ENCODE measurements around the gene SLC46A2. TPM values are rescaled to one million over a fixed set of nuclear protein-coding genes. Genes with fewer than 3 reads are reported as not detected.

The SLC46A2 gene
- total and polyA plus RNA-seq, 2 of the 13 experiments (the other 11 are each of a cell fraction or from before 2014, with no cell fraction given): not detected

DNA sequence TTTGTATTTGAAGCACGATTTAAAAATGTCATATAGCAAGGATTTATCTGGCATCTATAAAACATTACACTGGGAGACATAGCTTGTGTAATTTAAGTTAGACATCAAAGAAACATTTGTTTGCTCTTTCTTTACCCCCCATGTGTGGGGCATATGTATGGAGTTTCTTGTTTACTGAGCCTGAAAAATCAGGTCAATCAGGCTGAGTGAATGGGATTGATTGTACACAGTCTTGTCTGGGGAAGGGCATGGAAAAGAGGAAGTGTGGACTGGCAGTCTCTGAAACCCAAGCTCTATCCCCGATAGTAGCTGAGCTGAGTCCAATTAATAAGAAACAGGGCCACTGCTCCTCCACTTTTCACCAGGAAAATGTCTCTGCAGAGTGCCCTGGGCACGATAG is 49.4 kb downstream of the SLC46A2 start (continued):
- TF ChIP-seq, protein P1, sequence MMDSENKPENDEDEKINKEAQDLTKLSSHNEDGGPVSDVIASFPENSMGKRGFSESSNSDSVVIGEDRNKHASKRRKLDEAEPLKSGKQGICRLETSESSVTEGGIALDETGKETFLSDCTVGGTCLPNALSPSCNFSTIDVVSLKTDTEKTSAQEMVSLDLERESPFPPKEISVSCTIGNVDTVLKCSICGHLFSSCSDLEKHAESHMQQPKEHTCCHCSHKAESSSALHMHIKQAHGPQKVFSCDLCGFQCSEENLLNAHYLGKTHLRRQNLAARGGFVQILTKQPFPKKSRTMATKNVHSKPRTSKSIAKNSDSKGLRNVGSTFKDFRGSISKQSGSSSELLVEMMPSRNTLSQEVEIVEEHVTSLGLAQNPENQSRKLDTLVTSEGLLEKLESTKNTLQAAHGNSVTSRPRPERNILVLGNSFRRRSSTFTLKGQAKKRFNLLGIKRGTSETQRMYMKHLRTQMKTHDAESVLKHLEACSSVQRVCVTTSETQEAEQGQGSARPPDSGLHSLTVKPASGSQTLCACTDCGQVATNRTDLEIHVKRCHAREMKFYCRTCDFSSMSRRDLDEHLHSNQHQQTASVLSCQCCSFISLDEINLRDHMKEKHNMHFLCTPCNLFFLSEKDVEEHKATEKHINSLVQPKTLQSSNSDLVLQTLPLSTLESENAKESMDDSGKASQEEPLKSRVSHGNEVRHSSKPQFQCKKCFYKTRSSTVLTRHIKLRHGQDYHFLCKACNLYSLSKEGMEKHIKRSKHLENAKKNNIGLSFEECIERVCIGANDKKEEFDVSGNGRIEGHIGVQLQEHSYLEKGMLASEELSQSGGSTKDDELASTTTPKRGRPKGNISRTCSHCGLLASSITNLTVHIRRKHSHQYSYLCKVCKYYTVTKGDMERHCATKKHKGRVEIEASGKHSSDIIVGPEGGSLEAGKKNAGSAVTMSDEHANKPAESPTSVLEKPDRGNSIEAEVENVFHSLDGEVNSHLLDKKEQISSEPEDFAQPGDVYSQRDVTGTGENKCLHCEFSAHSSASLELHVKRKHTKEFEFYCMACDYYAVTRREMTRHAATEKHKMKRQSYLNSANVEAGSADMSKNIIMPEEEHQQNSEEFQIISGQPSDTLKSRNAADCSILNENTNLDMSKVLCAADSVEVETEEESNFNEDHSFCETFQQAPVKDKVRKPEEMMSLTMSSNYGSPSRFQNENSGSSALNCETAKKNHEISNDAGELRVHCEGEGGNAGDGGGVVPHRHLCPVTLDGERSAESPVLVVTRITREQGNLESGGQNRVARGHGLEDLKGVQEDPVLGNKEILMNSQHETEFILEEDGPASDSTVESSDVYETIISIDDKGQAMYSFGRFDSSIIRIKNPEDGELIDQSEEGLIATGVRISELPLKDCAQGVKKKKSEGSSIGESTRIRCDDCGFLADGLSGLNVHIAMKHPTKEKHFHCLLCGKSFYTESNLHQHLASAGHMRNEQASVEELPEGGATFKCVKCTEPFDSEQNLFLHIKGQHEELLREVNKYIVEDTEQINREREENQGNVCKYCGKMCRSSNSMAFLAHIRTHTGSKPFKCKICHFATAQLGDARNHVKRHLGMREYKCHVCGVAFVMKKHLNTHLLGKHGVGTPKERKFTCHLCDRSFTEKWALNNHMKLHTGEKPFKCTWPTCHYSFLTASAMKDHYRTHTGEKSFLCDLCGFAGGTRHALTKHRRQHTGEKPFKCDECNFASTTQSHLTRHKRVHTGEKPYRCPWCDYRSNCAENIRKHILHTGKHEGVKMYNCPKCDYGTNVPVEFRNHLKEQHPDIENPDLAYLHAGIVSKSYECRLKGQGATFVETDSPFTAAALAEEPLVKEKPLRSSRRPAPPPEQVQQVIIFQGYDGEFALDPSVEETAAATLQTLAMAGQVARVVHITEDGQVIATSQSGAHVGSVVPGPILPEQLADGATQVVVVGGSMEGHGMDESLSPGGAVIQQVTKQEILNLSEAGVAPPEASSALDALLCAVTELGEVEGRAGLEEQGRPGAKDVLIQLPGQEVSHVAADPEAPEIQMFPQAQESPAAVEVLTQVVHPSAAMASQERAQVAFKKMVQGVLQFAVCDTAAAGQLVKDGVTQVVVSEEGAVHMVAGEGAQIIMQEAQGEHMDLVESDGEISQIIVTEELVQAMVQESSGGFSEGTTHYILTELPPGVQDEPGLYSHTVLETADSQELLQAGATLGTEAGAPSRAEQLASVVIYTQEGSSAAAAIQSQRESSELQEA (CRISPR knock-in tag; IDR thresholded peaks at IDR 0.05; ENCODE audit: not compliant biosample characterization): no peak
- TF ChIP-seq, protein P2, sequence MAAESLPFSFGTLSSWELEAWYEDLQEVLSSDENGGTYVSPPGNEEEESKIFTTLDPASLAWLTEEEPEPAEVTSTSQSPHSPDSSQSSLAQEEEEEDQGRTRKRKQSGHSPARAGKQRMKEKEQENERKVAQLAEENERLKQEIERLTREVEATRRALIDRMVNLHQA (CRISPR knock-in tag; IDR thresholded peaks at IDR 0.05): no peak
- no peak for TF ChIP-seq ZSCAN9 (CRISPR knock-in tag; IDR thresholded peaks at IDR 0.05; ENCODE audit: borderline replicate concordance)
- TF ChIP-seq BRD4 (CRISPR knock-in tag; IDR thresholded peaks at IDR 0.05): no peak
- TF ChIP-seq, protein P3, sequence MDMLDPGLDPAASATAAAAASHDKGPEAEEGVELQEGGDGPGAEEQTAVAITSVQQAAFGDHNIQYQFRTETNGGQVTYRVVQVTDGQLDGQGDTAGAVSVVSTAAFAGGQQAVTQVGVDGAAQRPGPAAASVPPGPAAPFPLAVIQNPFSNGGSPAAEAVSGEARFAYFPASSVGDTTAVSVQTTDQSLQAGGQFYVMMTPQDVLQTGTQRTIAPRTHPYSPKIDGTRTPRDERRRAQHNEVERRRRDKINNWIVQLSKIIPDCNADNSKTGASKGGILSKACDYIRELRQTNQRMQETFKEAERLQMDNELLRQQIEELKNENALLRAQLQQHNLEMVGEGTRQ (IDR thresholded peaks at IDR 0.05; ENCODE audit: low read depth, low read length): no peak
- TF ChIP-seq, protein P3 (CRISPR knock-in tag; IDR thresholded peaks at IDR 0.05; ENCODE audit: borderline replicate concordance): no peak
- no peak for TF ChIP-seq MXI1 (IDR thresholded peaks at IDR 0.05; ENCODE audit: borderline replicate concordance, low read depth, low read length)
- no peak for TF ChIP-seq ISL2 (CRISPR knock-in tag; IDR thresholded peaks at IDR 0.05)
- no peak for TF ChIP-seq ZFP36 (IDR thresholded peaks at IDR 0.05; ENCODE audit: borderline replicate concordance, low read depth, low read length, partially characterized antibody)
- no peak for TF ChIP-seq ZNF501 (CRISPR knock-in tag; IDR thresholded peaks at IDR 0.05)
- TF ChIP-seq, protein P4, sequence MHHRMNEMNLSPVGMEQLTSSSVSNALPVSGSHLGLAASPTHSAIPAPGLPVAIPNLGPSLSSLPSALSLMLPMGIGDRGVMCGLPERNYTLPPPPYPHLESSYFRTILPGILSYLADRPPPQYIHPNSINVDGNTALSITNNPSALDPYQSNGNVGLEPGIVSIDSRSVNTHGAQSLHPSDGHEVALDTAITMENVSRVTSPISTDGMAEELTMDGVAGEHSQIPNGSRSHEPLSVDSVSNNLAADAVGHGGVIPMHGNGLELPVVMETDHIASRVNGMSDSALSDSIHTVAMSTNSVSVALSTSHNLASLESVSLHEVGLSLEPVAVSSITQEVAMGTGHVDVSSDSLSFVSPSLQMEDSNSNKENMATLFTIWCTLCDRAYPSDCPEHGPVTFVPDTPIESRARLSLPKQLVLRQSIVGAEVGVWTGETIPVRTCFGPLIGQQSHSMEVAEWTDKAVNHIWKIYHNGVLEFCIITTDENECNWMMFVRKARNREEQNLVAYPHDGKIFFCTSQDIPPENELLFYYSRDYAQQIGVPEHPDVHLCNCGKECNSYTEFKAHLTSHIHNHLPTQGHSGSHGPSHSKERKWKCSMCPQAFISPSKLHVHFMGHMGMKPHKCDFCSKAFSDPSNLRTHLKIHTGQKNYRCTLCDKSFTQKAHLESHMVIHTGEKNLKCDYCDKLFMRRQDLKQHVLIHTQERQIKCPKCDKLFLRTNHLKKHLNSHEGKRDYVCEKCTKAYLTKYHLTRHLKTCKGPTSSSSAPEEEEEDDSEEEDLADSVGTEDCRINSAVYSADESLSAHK (CRISPR knock-in tag; IDR thresholded peaks at IDR 0.05; ENCODE audit: borderline replicate concordance): no peak
- TF ChIP-seq ZNF883 (CRISPR knock-in tag; IDR thresholded peaks at IDR 0.05; ENCODE audit: not compliant biosample characterization): no peak
- TF ChIP-seq PHF21A (CRISPR knock-in tag; IDR thresholded peaks at IDR 0.05): no peak
- TF ChIP-seq U2AF1 (optimal IDR thresholded peaks at IDR 0.05; ENCODE audit: low read depth, low read length): no peak
- TF ChIP-seq, protein P5, sequence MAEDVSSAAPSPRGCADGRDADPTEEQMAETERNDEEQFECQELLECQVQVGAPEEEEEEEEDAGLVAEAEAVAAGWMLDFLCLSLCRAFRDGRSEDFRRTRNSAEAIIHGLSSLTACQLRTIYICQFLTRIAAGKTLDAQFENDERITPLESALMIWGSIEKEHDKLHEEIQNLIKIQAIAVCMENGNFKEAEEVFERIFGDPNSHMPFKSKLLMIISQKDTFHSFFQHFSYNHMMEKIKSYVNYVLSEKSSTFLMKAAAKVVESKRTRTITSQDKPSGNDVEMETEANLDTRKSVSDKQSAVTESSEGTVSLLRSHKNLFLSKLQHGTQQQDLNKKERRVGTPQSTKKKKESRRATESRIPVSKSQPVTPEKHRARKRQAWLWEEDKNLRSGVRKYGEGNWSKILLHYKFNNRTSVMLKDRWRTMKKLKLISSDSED (CRISPR knock-in tag; IDR thresholded peaks at IDR 0.05): no peak
- TF ChIP-seq ETV6 (CRISPR knock-in tag; conservative IDR thresholded peaks at IDR 0.05): no peak
- no peak for TF ChIP-seq FOXK2 (IDR thresholded peaks at IDR 0.05)
